Smooth muscle cell (in vitro differentiated cells): ENCODE results near the gene IL18RAP. TPM values are rescaled to one million over a fixed set of nuclear protein-coding genes. Genes with fewer than 3 reads are reported as not detected.

ENCODE experiments used
- DNase-seq: peaks from one replicate; lab custom pipeline; 2025; ENCODE audit not compliant: unreplicated experiment; lab: John Stamatoyannopoulos, UW
- H2AFZ ChIP-seq: fragments of 200-600 bp; sonication (generic); 2 replicates; pipeline ENCODE4 v1.6.0; 2016; ENCODE audit warnings: antibody characterized with exemption, low read depth, mild to moderate bottlenecking
- H3F3A ChIP-seq: fragments of 200-600 bp; sonication (generic); 2 replicates; pipeline ENCODE4 v1.6.0; 2017; ENCODE audit warnings: antibody characterized with exemption, low read depth
- H3K27ac ChIP-seq: fragments of 200-600 bp; sonication (generic); 2 replicates; pipeline ENCODE4 v1.5.1; 2016; ENCODE audit warnings: low read depth, mild to moderate bottlenecking
- H3K27me3 ChIP-seq: fragments of 200-600 bp; sonication (generic); 2 replicates; pipeline ENCODE4 v1.6.1; 2016; ENCODE audit warnings: low read depth, mild to moderate bottlenecking
- H3K36me3 ChIP-seq: fragments of 200-600 bp; sonication (generic); 2 replicates; pipeline ENCODE4 v1.5.1; 2016; ENCODE audit warnings: low read depth
- H3K4me1 ChIP-seq: fragments of 200-600 bp; sonication (generic); 2 replicates; pipeline ENCODE4 v1.5.1; 2016; ENCODE audit warnings: low read depth
- H3K4me2 ChIP-seq: fragments of 200-600 bp; sonication (generic); 2 replicates; pipeline ENCODE4 v1.6.0; 2016; ENCODE audit warnings: mild to moderate bottlenecking
- H3K4me3 ChIP-seq: fragments of 200-600 bp; sonication (generic); 2 replicates; pipeline ENCODE4 v1.5.1; 2016; ENCODE audit warnings: mild to moderate bottlenecking
- H3K79me2 ChIP-seq: fragments of 200-600 bp; sonication (generic); 2 replicates; pipeline ENCODE4 v1.6.0; 2016; ENCODE audit warnings: low read depth, mild to moderate bottlenecking
- H3K9ac ChIP-seq: fragments of 200-600 bp; sonication (generic); 2 replicates; pipeline ENCODE4 v1.6.0; 2016; ENCODE audit warnings: low read depth
- H3K9me3 ChIP-seq: fragments of 200-600 bp; sonication (generic); replicated peaks from 2 replicates; pipeline ENCODE4 v1.5.1; 2016; ENCODE audit warnings: low read depth
- H4K20me1 ChIP-seq: fragments of 200-600 bp; sonication (generic); 2 replicates; pipeline ENCODE4 v1.6.0; 2016; ENCODE audit warnings: low read depth
- WGBS: methylation state at CpG from one replicate; pipeline ENCODE4 v1.1.7; 2016; ENCODE audit warnings: low lambda C conversion rate; 5-methylcytosine and 5-hydroxymethylcytosine counted together
- polyA plus RNA-seq: library from polyadenylated mRNA; unstranded; fragments of >200 nt; fragmentation: Nextera tagmentation; extraction: Ambion mirVana; gene quantifications from 2 replicates; pipeline ENCODE4 v1.2.1, GENCODE V29; 2016
- total RNA-seq: library from RNA; depleted of rRNA; stranded (reverse); fragments of >200 nt; gene quantifications from 2 replicates; pipeline ENCODE4 v1.2.3, GENCODE V29; 2014
- TF ChIP-seq, protein P1 (sequence below): fragments of 200-600 bp; sonication (generic); IDR thresholded peaks from 2 replicates; pipeline ENCODE4 v1.5.1; 2017; ENCODE audit warnings: borderline replicate concordance, mild to moderate bottlenecking, antibody characterized with exemption; ENCODE audit not compliant: insufficient read depth, poor library complexity, severe bottlenecking

The IL18RAP gene
- total and polyA plus RNA-seq, 2 experiments from 2014 or later: not detected

DNA sequence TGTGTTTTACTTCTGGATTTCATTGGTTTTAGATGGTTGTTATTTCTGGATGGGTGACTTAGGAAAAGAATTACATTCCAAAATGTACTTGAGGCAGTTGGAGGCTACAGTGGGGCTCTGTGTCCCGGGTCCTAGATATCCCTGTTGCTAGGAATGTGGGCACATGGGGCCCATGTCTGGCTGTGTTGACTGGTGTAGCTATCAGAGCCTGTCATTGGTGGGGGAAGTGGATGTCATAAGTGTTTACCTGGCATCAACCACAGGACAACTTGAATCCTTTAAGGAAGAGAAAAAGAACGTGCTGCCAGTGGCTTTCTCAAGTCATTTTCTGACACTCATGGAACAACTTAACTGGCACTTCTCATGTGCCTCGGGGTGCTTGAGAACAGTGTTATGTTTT, 37.0 kb upstream of the IL18RAP start:
- DNase-seq: no peak
- WGBS: 76% methylated on average over 3 of the region's 3 CpGs

DNA sequence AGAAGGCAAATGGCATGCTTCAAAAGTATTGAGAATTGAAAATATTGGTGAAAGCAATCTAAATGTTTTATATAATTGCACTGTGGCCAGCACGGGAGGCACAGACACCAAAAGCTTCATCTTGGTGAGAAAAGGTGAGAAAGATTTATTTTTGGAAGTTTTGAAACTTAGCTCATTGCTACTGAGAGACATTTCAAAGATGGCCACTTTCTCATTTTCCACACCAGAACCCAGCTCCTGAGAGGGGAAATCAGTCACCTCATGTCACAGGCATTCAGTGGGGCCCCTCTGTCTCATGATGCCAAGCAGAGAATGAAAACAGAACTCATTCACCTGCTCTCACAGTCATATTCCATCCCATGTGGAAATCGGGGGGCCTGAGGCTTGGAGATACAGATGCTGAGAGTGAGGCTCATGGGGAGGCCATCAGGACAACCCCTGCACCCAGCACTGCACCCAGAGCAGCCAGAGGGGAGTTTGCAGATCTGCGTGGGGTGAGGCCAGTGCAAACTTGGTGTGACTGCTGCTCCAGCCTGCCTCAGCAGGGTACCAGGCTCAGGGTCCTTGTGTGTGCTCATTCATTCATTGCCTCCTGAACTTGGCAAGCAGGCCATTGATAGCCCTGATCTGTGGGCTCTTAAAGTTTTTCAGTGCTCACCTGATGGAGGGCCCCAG, 36.0 kb upstream of the IL18RAP start:
- H4K20me1 ChIP-seq: no peaks in the 10 kb centered on the region
- 82% methylated on average over 3 of the region's 3 CpGs for WGBS
- TF ChIP-seq, protein P1, sequence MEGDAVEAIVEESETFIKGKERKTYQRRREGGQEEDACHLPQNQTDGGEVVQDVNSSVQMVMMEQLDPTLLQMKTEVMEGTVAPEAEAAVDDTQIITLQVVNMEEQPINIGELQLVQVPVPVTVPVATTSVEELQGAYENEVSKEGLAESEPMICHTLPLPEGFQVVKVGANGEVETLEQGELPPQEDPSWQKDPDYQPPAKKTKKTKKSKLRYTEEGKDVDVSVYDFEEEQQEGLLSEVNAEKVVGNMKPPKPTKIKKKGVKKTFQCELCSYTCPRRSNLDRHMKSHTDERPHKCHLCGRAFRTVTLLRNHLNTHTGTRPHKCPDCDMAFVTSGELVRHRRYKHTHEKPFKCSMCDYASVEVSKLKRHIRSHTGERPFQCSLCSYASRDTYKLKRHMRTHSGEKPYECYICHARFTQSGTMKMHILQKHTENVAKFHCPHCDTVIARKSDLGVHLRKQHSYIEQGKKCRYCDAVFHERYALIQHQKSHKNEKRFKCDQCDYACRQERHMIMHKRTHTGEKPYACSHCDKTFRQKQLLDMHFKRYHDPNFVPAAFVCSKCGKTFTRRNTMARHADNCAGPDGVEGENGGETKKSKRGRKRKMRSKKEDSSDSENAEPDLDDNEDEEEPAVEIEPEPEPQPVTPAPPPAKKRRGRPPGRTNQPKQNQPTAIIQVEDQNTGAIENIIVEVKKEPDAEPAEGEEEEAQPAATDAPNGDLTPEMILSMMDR: no peak
- H3K36me3 ChIP-seq: no peaks in the 10 kb centered on the region
- no peak overlapping the region for H3K4me3 ChIP-seq
- H3K79me2 ChIP-seq: no peaks in the 10 kb centered on the region
- no peaks in the 10 kb centered on the region for H3K27me3 ChIP-seq
- no peak overlapping the region for H3K4me2 ChIP-seq
- no peak overlapping the region for H2AFZ ChIP-seq
- H3K9me3 ChIP-seq: peaks cover 5% of the 10 kb centered on the region
- no peaks in the 10 kb centered on the region for H3F3A ChIP-seq
- no peak for DNase-seq
- no peak overlapping the region for H3K9ac ChIP-seq
- H3K27ac ChIP-seq: no peak overlapping the region
- no peaks in the 10 kb centered on the region for H3K4me1 ChIP-seq

More for the DNA sequence above, 37.0 kb upstream of the IL18RAP start:
- Histone ChIP-seq H3F3A (no peaks in the 10 kb centered on the region), H2AFZ (no peak overlapping the region), H3K27me3 (no peaks in the 10 kb centered on the region), H3K9me3 (peaks cover 5% of the 10 kb centered on the region), H4K20me1 (no peaks in the 10 kb centered on the region), H3K4me3 (no peak overlapping the region), H3K79me2 (no peaks in the 10 kb centered on the region), H3K27ac (no peak overlapping the region), H3K4me1 (no peaks in the 10 kb centered on the region), H3K9ac (no peak overlapping the region), H3K4me2 (no peak overlapping the region), H3K36me3 (no peaks in the 10 kb centered on the region)
- TF ChIP-seq, protein P1: no peak

DNA sequence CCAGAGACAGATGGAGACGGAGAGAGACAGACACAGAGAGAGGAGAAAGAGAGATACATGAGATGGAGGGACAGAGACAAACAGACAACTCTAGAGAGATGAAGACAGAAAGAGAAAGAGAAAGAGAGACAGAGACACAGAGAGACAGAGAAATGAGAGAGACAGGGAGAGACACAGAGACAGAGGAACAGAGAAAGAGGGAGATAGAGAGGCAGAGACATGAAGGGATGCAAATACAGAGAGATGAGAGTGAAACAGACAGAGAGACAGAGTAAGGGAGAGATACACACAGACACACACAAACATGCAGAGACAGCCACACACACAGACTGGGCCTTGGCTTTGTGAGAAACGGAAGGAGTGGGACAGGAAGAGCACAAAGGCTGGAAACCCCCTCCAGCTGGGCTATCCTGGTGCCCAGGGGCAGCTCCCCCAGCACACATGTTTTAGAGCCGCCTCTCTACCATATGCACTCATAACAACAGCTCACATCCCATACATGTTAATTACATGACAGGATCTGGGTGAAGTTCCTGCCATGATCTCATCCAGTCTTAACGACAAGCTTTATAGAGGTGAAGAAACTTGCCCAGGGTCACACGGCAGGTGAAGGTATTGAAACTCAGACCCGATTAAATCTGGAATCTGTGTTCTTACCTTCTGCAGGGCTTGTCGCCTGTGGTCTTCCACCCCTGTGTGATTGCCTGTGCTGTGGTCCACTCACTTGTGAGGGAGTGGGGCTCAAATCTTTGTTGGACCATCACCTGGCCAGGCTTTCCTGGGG, 35.0 kb upstream of the IL18RAP start:
- WGBS: 92% methylated on average over 7 of the region's 7 CpGs
- H3K4me3 ChIP-seq: no peak overlapping the region

More for the DNA sequence above, 35.0 kb upstream of the IL18RAP start:
- no peak overlapping the region for H3K27ac ChIP-seq
- no peaks in the 10 kb centered on the region for H4K20me1 ChIP-seq
- TF ChIP-seq, protein P1: no peak
- DNase-seq: no peak
- no peak overlapping the region for H2AFZ ChIP-seq
- H3K9ac ChIP-seq: no peak overlapping the region
- H3K4me2 ChIP-seq: no peak overlapping the region
- no peaks in the 10 kb centered on the region for H3K79me2 ChIP-seq
- H3K27me3 ChIP-seq: no peaks in the 10 kb centered on the region
- H3K36me3 ChIP-seq: no peaks in the 10 kb centered on the region
- no peaks in the 10 kb centered on the region for H3F3A ChIP-seq
- peaks cover 5% of the 10 kb centered on the region for H3K9me3 ChIP-seq
- no peaks in the 10 kb centered on the region for H3K4me1 ChIP-seq
